H1 (cell line): ENCODE measurements around the gene CGB7. TPM values are rescaled to one million over a fixed set of nuclear protein-coding genes. Genes with fewer than 3 reads are reported as not detected.

ENCODE experiments used
- CTCF ChIA-PET: fragments of 300-600 bp; sonication (Branson Sonifier 250); formaldehyde crosslinking; loops from one replicate; lab custom pipeline; 2021; ENCODE audit not compliant: partially characterized antibody; lab: Charles Lee
- POLR2A ChIA-PET: fragments of 300-600 bp; sonication (Branson Sonifier 250); formaldehyde crosslinking; loops from one replicate; lab custom pipeline; 2021; ENCODE audit warnings: inconsistent platforms; ENCODE audit not compliant: partially characterized antibody; lab: Charles Lee
- DNase-seq, 2 experiments: peaks; one replicate each; pipeline versions ENCODE4 v3.0.0 to v3.0.0-alpha.2; 2010 to 2022; ENCODE audit warnings: low spot score in 2 of 2, low read depth in 1 of 2, mixed read lengths in 1 of 2
- FAIRE-seq: peaks from 2 replicates; lab custom pipeline; 2011; peaks lifted over from hg19 to GRCh38; lab: Jason Lieb, UNC
- H2AFZ ChIP-seq: 2 replicates; pipeline ENCODE4 v1.8.1; 2012; ENCODE audit warnings: low read length, inconsistent platforms
- H2AK5ac ChIP-seq: 2 replicates; pipeline ENCODE4 v1.6.1; 2013; ENCODE audit warnings: low read depth, low read length
- H2BK120ac ChIP-seq: replicated peaks from 2 replicates; pipeline ENCODE3; 2013; ENCODE audit warnings: low read depth, low read length, inconsistent platforms
- H2BK12ac ChIP-seq: 2 replicates; pipeline ENCODE4 v1.6.1; 2013; ENCODE audit warnings: low read depth, low read length
- H2BK15ac ChIP-seq: 2 replicates; pipeline ENCODE4 v1.6.1; 2013; ENCODE audit warnings: low read length
- H2BK20ac ChIP-seq: 2 replicates; pipeline ENCODE4 v1.6.1; 2013; ENCODE audit warnings: low read length
- H2BK5ac ChIP-seq: 2 replicates; pipeline ENCODE4 v1.6.1; 2013; ENCODE audit warnings: low read depth, low read length
- H3K14ac ChIP-seq: 2 replicates; pipeline ENCODE4 v1.6.1; 2013; ENCODE audit warnings: inconsistent platforms; ENCODE audit not compliant: insufficient read length
- H3K18ac ChIP-seq: 2 replicates; pipeline ENCODE4 v1.6.1; 2013; ENCODE audit warnings: low read length; ENCODE audit errors: extremely low read depth
- H3K23ac ChIP-seq: 2 replicates; pipeline ENCODE4 v1.6.1; 2013; ENCODE audit warnings: inconsistent platforms; ENCODE audit not compliant: insufficient read length
- H3K23me2 ChIP-seq: 2 replicates; pipeline ENCODE4 v1.6.1; 2013; ENCODE audit warnings: low read depth, low read length
- H3K27ac ChIP-seq: 2 replicates; pipeline ENCODE4 v1.6.1; 2011; ENCODE audit warnings: low read depth, low read length, inconsistent platforms
- H3K27me3 ChIP-seq, 4 experiments: replicated peaks in 1 of 4; 1 replicate in 1 of 4; 2 replicates in 3 of 4; pipeline versions ENCODE4 v1.6.1 to v1.8.1; 2011 to 2013; ENCODE audit warnings: low read length in 3 of 4, mild to moderate bottlenecking in 3 of 4, inconsistent platforms in 2 of 4, mixed read lengths in 2 of 4, moderate library complexity in 1 of 4; ENCODE audit not compliant: control insufficient read depth in 3 of 4, insufficient read depth in 3 of 4; ENCODE audit errors: extremely low read depth in 1 of 4
- H3K36me3 ChIP-seq, 4 experiments: 2 replicates each; pipeline versions ENCODE4 v1.6.1 to v1.8.1; 2011 to 2013; ENCODE audit warnings: mild to moderate bottlenecking in 4 of 4, low read length in 3 of 4, moderate library complexity in 2 of 4, control low read depth in 1 of 4, inconsistent platforms in 1 of 4; ENCODE audit not compliant: insufficient read depth in 4 of 4, control insufficient read depth in 2 of 4
- H3K4ac ChIP-seq: replicated peaks from 2 replicates; pipeline ENCODE3; 2013; ENCODE audit warnings: low read length, low read depth, mixed read lengths, inconsistent platforms; ENCODE audit not compliant: insufficient read length
- H3K4me1 ChIP-seq, 4 experiments: replicated peaks in 1 of 4; 1 replicate in 1 of 4; 2 replicates in 3 of 4; pipeline versions ENCODE4 v1.6.1 to v1.8.1; 2011 to 2013; ENCODE audit warnings: low read length in 3 of 4, inconsistent platforms in 2 of 4, mixed read lengths in 1 of 4; ENCODE audit not compliant: insufficient read depth in 4 of 4, control insufficient read depth in 3 of 4
- H3K4me2 ChIP-seq, 2 experiments: 2 replicates each; pipeline versions ENCODE4 v1.6.1 to v1.8.1; 2011 to 2013; ENCODE audit warnings: low read depth in 2 of 2, low read length in 2 of 2, control low read depth in 1 of 2, inconsistent platforms in 1 of 2, mild to moderate bottlenecking in 1 of 2; ENCODE audit not compliant: insufficient read depth in 1 of 2
- H3K4me3 ChIP-seq, 4 experiments: fragments of 200-600, 300-600 bp in 1 of 4; sonication (generic), shearing (Covaris generic), sonication (Bioruptor Twin) in 1 of 4; 2 replicates each; pipeline versions ENCODE4 v1.5.1 to v1.8.1; 2011 to 2016; ENCODE audit warnings: low read length in 4 of 4, low read depth in 3 of 4, control low read depth in 2 of 4, inconsistent platforms in 2 of 4, mild to moderate bottlenecking in 2 of 4, mixed read lengths in 1 of 4, moderate library complexity in 1 of 4; ENCODE audit not compliant: insufficient read depth in 2 of 4; ENCODE audit errors: extremely low read depth in 1 of 4
- H3K56ac ChIP-seq: replicated peaks from 2 replicates; pipeline ENCODE3; 2013; ENCODE audit warnings: low read depth, mild to moderate bottlenecking, mixed read lengths, low read length, inconsistent platforms; ENCODE audit not compliant: insufficient read length
- H3K79me1 ChIP-seq: 2 replicates; pipeline ENCODE4 v1.6.1; 2013; ENCODE audit warnings: low read depth, low read length, control low read depth
- H3K79me2 ChIP-seq, 2 experiments: 2 replicates each; pipeline versions ENCODE4 v1.6.1 to v1.8.1; 2012 to 2013; ENCODE audit warnings: low read length in 2 of 2, mild to moderate bottlenecking in 2 of 2, inconsistent platforms in 1 of 2; ENCODE audit not compliant: insufficient read depth in 2 of 2, control insufficient read depth in 1 of 2
- H3K9ac ChIP-seq, 4 experiments: replicated peaks in 1 of 4; 1 replicate in 1 of 4; 2 replicates in 3 of 4; pipeline versions ENCODE4 v1.6.1 to v1.8.1; 2011 to 2013; ENCODE audit warnings: low read depth in 3 of 4, low read length in 3 of 4, control low read depth in 2 of 4, mild to moderate bottlenecking in 2 of 4, moderate library complexity in 2 of 4, inconsistent platforms in 1 of 4; ENCODE audit errors: extremely low read depth in 1 of 4
- H3K9me3 ChIP-seq, 2 experiments: 2 replicates each; pipeline versions ENCODE4 v1.6.1 to v1.8.1; 2012 to 2013; ENCODE audit warnings: mild to moderate bottlenecking in 2 of 2, moderate library complexity in 2 of 2, control low read depth in 1 of 2, inconsistent platforms in 1 of 2, low read depth in 1 of 2, low read length in 1 of 2, mixed read lengths in 1 of 2; ENCODE audit not compliant: insufficient read depth in 2 of 2
- H4K20me1 ChIP-seq, 2 experiments: replicated peaks in 1 of 2; 2 replicates each; pipeline versions ENCODE3 to v1.8.1; 2011 to 2013; ENCODE audit warnings: inconsistent platforms in 2 of 2, low read length in 2 of 2, mild to moderate bottlenecking in 1 of 2; ENCODE audit not compliant: insufficient read depth in 2 of 2, control insufficient read depth in 1 of 2
- H4K5ac ChIP-seq: 2 replicates; pipeline ENCODE4 v1.6.1; 2013; ENCODE audit warnings: low read length, low read depth, mixed read lengths, inconsistent platforms; ENCODE audit not compliant: insufficient read length
- H4K8ac ChIP-seq: 2 replicates; pipeline ENCODE4 v1.8.0; 2013; ENCODE audit warnings: mild to moderate bottlenecking, moderate library complexity, low read length, inconsistent platforms; ENCODE audit not compliant: insufficient read depth; ENCODE audit errors: extremely low read depth
- H4K91ac ChIP-seq: replicated peaks from 2 replicates; pipeline ENCODE3; 2013; ENCODE audit warnings: low read length, mixed read lengths, inconsistent platforms; ENCODE audit not compliant: insufficient read length
- CBX5 ChIP-seq: fragments of 300-800, 300-1000 bp; sonication (generic); IDR thresholded peaks from 2 replicates; pipeline ENCODE4 v1.7.1; 2016; ENCODE audit warnings: antibody characterized with exemption, low read length, low read depth
- WGBS, 2 experiments: shearing (Covaris generic) in 1 of 2; methylation state at CpG; one replicate each; pipeline versions ENCODE4 v1.1.6 to v1.1.7; 2013 to 2015; ENCODE audit warnings: low lambda C conversion rate in 2 of 2, mixed read lengths in 2 of 2, inconsistent platforms in 1 of 2, low coverage in 1 of 2, missing lambda C conversion rate in 1 of 2; ENCODE audit not compliant: insufficient replicate concordance in 2 of 2, insufficient coverage in 1 of 2, insufficient read length in 1 of 2; ENCODE audit errors: extremely low coverage in 1 of 2, missing lambda C conversion rate in 1 of 2; 5-methylcytosine and 5-hydroxymethylcytosine counted together
- polyA plus RNA-seq, 7 experiments: library from polyadenylated mRNA; depleted of rRNA in 3 of 7; stranded (reverse) in 5 of 7; unstranded in 2 of 7; fragments of >200 nt in 5 of 7; fragments of 200-250 nt in 2 of 7; gene quantifications; 1 replicate in 5 of 7; 2 replicates in 1 of 7; 4 replicates in 1 of 7; pipeline versions ENCODE4 v1.2.1 to v1.2.3, GENCODE V29; 2011 to 2013; ENCODE audit warnings: missing spikeins in 2 of 7, mixed read lengths in 2 of 7
- total RNA-seq: library from RNA; stranded (reverse); fragmentation: NEBNext Ultra II Directional; extraction: Animal tissue kit (Norgen Biotek cat#: 25700); gene quantifications from 2 replicates; pipeline ENCODE4 v1.2.1, GENCODE V29; 2021

Gene CGB7
- total and polyA plus RNA-seq, 2 of the 8 experiments (the other 6 are each of a cell fraction or from before 2014, with no cell fraction given): 1.2 to 2.2 TPM

- no peak overlapping the region for H2BK120ac ChIP-seq
- H3K79me2 ChIP-seq: no peaks in the 10 kb centered on the region
- no peak for TF ChIP-seq CBX5
- H3K4me1 ChIP-seq: peaks cover 0 to 32% (median 26%) of the 10 kb centered on the region in 4 experiments; a peak in 6 of 7 replicates
- FAIRE-seq (no peak), DNase-seq (no peak)
- H4K20me1 ChIP-seq: peaks cover 0 to 2% of the 10 kb centered on the region in 2 experiments
- no peak overlapping the region for H3K4ac ChIP-seq
- no peaks in the 10 kb centered on the region for H3K9me3 ChIP-seq
- no peak overlapping the region for H3K27ac ChIP-seq
- H3K4me2 ChIP-seq: no peak overlapping the region
- H3K27me3 ChIP-seq: peaks cover 10 to 44% (median 40%) of the 10 kb centered on the region in 4 experiments
- no peak overlapping the region for H2AFZ ChIP-seq
- no peak overlapping the region for H3K14ac ChIP-seq
- H3K36me3 ChIP-seq: no peaks in the 10 kb centered on the region
- H4K5ac ChIP-seq: no peak overlapping the region
- H2BK20ac ChIP-seq: no peak overlapping the region
- peaks cover 12% of the 10 kb centered on the region for H3K23me2 ChIP-seq
- H3K4me3 ChIP-seq: no peak overlapping the region
- no peak overlapping the region for H2BK12ac ChIP-seq
- H2BK15ac ChIP-seq: no peak overlapping the region
- H4K91ac ChIP-seq: no peak overlapping the region
- POLR2A ChIA-PET: interaction anchor here (1.2 to 1.5 kb wide), 2 partner anchors 42 to 97 kb away, joined by 3 read pairs; no protein-coding TSS in a partner anchor
- CTCF ChIA-PET: interaction anchor here (1.1 to 3.5 kb wide), 4 partner anchors 8 to 63 kb away, joined by 3 to 25 read pairs (median 6); no protein-coding TSS in a partner anchor
- no peak overlapping the region for H3K9ac ChIP-seq
- no peak overlapping the region for H3K23ac ChIP-seq
- WGBS, 2 experiments: 83% methylated on average over 18 of the region's 25 CpGs; no CpG with 5 or more reads in 1 of the 2 experiments
- no peak overlapping the region for H2BK5ac ChIP-seq
- no peaks in the 10 kb centered on the region for H3K79me1 ChIP-seq
- H4K8ac ChIP-seq: no peak overlapping the region; the same call in 1 of the 2 replicates
- no peak overlapping the region for H3K18ac ChIP-seq
- H2AK5ac ChIP-seq: no peak overlapping the region
- no peak overlapping the region for H3K56ac ChIP-seq
These were observed 3.9 kb upstream of the CGB7 start for GRCh38 chr19:49061445-49061844.
